HG03378 (cell line): Measurements from ENCODE around the gene LRIT2.
"Not testable (repeated sequence)": the region's sequence is repeated elsewhere in the genome, so short reads cannot be mapped to it uniquely, and the experiment has no call there.

Experiments
- ATAC-seq: cut with Tn5 transposase; IDR thresholded peaks from one replicate; pipeline ENCODE4 v1.9.1; 2021; ENCODE audit warnings: mild to moderate bottlenecking, moderate library complexity; ENCODE audit not compliant: unreplicated experiment

The LRIT2 gene

DNA sequence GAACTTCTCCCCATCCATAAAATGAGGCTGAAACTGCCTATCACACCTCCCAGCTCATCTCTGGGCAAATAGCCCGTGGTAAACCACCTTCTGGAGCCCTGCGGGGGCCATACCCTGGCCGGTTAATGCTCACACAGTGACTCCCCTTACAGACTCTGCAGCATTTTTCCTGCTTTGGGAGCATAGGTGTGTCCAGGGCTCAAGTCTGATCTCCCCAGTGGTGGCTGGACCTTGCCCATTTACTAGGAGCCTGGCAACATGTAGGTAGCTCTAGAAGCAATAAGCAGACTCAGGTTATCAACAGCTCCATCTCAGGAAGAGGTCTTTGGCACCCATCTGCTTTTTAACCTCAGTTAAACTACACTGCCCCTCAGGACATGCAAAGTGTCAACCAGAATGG, 36.5 kb downstream of the LRIT2 start:
- no peak for ATAC-seq

GRCh38 chr10:84185526-84186175, 39.7 kb downstream of the LRIT2 start:
- ATAC-seq = no peak

GRCh38 chr10:84184517-84184916, 40.8 kb downstream of the LRIT2 start:
- no peak for ATAC-seq

- ATAC-seq = no peak
Measured at GRCh38 chr10:84181631-84182030, 43.7 kb downstream of the LRIT2 start.

DNA sequence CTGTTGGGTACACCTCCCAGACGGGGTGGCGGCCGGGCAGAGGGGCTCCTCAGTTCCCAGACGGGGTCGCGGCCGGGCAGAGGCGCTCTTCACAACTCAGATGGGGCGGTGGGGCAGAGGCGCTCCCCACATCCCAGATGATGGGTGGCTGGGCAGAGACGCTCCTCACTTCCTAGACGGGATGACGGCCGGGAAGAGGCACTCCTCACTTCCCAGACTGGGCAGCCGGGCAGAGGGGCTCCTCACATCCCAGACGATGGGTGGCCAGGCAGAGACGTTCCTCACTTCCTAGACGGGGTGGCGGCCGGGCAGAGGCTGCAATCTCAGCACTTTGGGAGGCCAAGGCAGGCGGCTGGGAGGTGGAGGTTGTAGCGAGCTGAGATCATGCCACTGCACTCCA, 45.0 kb downstream of the LRIT2 start:
- not testable (repeated sequence) for ATAC-seq

DNA sequence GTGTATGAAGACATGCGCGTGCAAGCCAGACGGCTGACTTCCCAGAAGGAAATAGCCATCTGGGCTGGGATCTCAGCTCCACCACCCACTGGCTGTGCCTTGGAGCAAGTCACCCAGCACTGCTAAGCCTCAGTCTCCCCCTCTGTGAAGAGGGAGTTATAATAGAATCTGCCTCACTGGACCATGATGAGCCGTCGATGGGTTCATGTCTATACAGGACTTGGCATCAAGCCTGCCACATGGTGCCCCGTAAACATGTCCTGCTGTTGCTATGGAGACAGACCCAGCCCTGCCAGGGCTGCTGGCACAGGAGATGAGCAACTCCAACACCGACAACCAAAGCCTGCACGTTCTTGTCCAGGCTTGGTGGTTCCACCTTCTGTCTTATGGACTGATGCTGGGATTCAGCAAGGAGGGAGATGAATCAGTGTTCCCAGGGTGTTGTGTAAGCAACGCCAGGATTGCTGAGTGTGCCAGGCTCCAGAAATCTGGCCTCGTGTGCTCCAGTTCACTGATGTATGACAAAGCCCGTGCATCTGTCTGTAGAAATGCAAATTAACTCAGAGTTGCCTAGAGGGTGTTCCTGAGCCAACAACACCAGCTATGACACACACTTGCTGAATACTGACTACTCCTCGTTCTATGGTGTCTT, 46.2 kb downstream of the LRIT2 start:
- ATAC-seq = peak; percentile 87

DNA sequence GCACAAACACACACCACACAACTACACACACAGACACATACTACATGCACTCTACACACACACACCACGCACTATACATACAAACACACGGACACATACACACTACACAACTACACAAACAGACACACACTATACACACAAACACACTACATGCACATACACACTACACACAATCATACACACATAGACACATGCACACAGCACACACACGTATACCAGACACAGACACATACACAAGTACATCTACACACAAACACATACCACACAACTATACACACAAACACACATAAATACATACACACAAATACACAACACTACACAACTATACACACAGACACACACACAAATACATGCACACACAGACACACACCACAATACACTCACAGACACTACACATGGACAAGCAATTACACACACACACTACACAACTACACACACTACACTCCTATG, 47.2 kb downstream of the LRIT2 start:
- ATAC-seq = no peak

GRCh38 chr10:84177541-84178141, 47.7 kb downstream of the LRIT2 start:
- ATAC-seq = peak; percentile 31

GRCh38 chr10:84176836-84177474, 48.4 kb downstream of the LRIT2 start:
- ATAC-seq = no peak

DNA sequence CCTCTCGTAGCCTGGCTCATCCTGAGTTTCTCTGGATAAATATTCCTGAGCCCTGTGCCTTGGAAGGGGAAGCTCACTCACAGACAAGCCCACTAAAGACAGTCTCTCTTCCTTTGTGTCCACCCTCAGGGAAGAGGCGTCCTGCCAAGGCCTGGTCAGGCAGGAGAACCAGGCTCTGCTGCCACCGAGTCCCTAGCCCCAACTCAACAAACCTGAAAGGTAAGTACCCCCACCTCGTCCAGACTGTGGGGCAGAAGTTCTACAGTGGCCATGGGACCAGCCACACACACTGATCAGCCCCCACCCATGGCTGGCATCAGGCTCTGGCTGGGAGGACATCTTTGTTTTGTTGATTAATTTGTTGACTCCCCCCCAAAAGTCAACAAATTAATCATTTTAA, 49.0 kb downstream of the LRIT2 start:
- ATAC-seq = no peak

DNA sequence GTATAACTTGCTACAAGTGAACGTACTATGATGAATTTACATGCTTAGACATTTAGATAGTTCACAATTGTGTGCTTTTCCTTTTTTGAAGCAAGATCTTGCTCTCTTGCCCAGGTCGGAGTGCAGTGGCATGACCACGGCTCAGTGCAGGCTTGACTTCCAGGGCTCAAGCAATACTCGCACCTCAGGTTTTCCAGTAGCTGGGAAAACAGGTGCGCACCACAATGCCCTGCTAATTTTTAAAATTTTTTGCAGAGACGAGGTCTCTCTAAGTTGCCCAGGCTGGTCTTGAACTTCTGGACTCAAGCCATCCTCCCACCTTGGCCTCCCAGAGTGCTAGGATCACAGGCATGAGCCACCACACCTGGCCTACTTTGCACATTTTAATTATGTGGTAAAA, 49.9 kb downstream of the LRIT2 start:
- ATAC-seq = no peak

GRCh38 chr10:84173501-84173929, 51.8 kb downstream of the LRIT2 start, which contains the start of gene GPR15LG:
Gene GPR15LG, plus strand, starts transcription at chr10:84173801. Its CDS starts 51 bp downstream, at chr10:84173852.
- ATAC-seq = peak; percentile 44

DNA sequence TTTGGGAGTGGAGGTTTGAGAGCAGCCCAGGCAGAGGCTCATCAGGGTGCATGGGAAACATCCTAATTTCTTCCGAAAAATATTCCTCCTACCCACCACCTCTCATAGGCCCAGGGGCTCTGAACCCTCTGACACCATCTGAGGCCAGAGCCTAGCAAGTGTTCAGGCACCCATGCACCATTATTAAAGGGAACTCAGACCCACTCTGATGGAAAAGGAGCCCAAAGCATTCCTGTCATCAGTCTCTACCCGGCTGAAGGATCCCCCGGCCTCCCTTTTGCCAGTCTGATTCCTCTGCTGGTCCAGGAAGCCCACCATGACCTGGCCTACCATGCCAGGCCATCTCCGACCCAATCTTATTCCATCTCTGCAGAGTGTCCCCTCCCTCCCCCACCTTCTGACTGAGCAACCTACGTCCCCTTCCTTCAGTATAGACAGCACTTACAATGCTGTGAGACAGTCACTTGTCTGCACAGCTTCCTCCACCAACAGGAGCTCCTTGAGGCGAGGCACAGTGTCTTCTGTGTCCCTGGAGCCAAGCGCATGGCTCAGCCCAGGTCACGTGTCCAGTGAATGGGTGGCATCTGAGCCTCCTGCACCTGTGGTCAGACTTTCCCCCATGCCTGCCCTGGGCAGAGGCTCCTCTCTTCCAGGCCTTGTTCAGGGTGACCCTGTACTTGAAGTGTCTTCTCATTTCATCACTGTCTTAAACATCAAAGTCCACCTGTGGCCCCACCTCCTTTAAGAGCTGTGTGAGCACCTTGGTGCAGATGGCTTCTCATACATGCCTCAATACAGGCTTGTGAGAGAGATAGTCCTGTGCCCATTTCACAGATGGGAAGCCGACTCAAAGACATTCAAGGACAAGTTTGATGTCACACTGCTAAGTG, 52.6 kb downstream of the LRIT2 start:
- peak; percentile 51 for ATAC-seq

DNA sequence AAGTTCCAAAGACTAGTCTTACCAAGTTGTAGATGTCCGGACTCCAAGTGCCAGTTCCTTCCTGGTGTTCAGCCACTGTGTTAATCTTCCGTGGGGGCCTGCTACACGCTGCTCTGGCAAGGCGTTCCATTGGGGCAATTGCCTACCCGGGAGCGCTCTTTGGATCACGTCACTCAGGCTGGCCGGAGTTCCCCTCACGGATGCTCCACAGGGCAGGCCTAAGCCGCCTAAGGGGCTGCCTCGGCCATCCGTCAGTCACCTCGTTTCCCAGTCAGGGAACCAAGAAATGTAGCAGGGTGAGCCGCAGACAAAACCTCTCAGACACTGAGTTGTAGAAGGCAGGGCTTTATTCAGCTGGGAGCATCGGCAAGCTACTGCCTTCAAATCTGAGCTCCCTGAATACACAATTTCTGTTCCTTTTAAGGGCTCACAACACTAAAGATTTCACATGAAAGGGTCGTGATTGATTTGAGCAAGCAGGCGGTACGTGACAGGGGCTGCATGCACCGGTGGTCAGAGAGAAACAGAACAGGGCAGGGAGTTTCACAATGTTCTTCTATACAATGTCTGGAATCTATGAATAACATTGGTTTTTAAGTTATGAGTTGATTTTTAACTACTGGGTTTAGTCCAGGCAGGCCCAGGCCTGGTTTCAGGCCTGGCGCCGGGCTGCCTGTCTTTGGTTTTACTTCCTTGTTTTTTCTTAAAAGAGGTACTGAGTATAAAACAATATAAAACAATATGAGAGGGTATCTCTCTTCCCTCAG, 53.5 kb downstream of the LRIT2 start:
- ATAC-seq = peak; percentile 38

- not testable (repeated sequence) for ATAC-seq
Measured at GRCh38 chr10:84171237-84171636, 54.1 kb downstream of the LRIT2 start.
